SJSA1 (cell line): ENCODE results near the gene SCUBE2. TPM values are rescaled to one million over a fixed set of nuclear protein-coding genes. Genes with fewer than 3 reads are reported as not detected.

Experiments used
- DNase-seq, 2 experiments: peaks; one replicate each; pipeline ENCODE4 v3.0.0-alpha.2; 2015 to 2020; ENCODE audit warnings: low spot score in 2 of 2, low read depth in 1 of 2
- H3K27ac ChIP-seq: fragments of 250-450 bp; sonication (Bioruptor Pico); 2 replicates; pipeline ENCODE4 v1.5.1; 2020; ENCODE audit warnings: mild to moderate bottlenecking, moderate library complexity
- H3K27me3 ChIP-seq: fragments of 250-450 bp; sonication (Bioruptor Pico); replicated peaks from 2 replicates; pipeline ENCODE4 v1.5.1; 2020; ENCODE audit warnings: mild to moderate bottlenecking, moderate library complexity
- H3K36me3 ChIP-seq: fragments of 250-450 bp; sonication (Bioruptor Pico); 2 replicates; pipeline ENCODE4 v1.5.1; 2020; ENCODE audit warnings: mild to moderate bottlenecking
- H3K4me1 ChIP-seq: fragments of 250-450 bp; sonication (Bioruptor Pico); replicated peaks from 2 replicates; pipeline ENCODE4 v1.6.1; 2021; ENCODE audit warnings: mild to moderate bottlenecking
- H3K4me3 ChIP-seq: fragments of 250-450 bp; sonication (Bioruptor Pico); 2 replicates; pipeline ENCODE4 v1.5.1; 2020; ENCODE audit warnings: mild to moderate bottlenecking
- H3K9me3 ChIP-seq: fragments of 250-450 bp; sonication (Bioruptor Pico); replicated peaks from 2 replicates; pipeline ENCODE4 v1.5.1; 2020; ENCODE audit warnings: mild to moderate bottlenecking
- total RNA-seq: library from RNA; depleted of rRNA; stranded (reverse); fragments of >200 nt; shearing (Covaris generic); gene quantifications from 2 replicates; pipeline ENCODE4 v1.2.3, GENCODE V29; 2014

The SCUBE2 gene
- total RNA-seq, 1 experiment from 2014 or later, result not detected

GRCh38 chr11:9057007-9057406 lies 34.4 kb downstream of the SCUBE2 start:
- Histone ChIP-seq H3K27me3 (no peaks in the 10 kb centered on the region), H3K4me3 (no peak overlapping the region), H3K36me3 (no peaks in the 10 kb centered on the region), H3K4me1 (no peaks in the 10 kb centered on the region), H3K27ac (no peak overlapping the region), H3K9me3 (no peaks in the 10 kb centered on the region)
- no peak for DNase-seq

GRCh38 chr11:9056467-9056866 lies 34.9 kb downstream of the SCUBE2 start:
- DNase-seq, result no peak
- no peaks in the 10 kb centered on the region for H3K27me3 ChIP-seq
- H3K4me3 ChIP-seq, result no peak overlapping the region
- H3K4me1 ChIP-seq, result no peaks in the 10 kb centered on the region
- no peaks in the 10 kb centered on the region for H3K36me3 ChIP-seq
- H3K9me3 ChIP-seq, result no peaks in the 10 kb centered on the region
- no peak overlapping the region for H3K27ac ChIP-seq

- H3K27ac ChIP-seq, result no peak overlapping the region
Measured at GRCh38 chr11:9053316-9054035, 37.9 kb downstream of the SCUBE2 start.

GRCh38 chr11:9052316-9052715 lies 39.1 kb downstream of the SCUBE2 start:
- DNase-seq, result no peak
- H3K36me3 ChIP-seq, result no peaks in the 10 kb centered on the region
- no peak overlapping the region for H3K4me3 ChIP-seq
- H3K4me1 ChIP-seq, result no peaks in the 10 kb centered on the region
- no peaks in the 10 kb centered on the region for H3K9me3 ChIP-seq
- no peaks in the 10 kb centered on the region for H3K27me3 ChIP-seq
- H3K27ac ChIP-seq, result no peak overlapping the region

More at GRCh38 chr11:9053316-9054035, 37.9 kb downstream of the SCUBE2 start:
- DNase-seq, result no peak
- no peaks in the 10 kb centered on the region for H3K36me3 ChIP-seq
- no peaks in the 10 kb centered on the region for H3K4me1 ChIP-seq
- no peaks in the 10 kb centered on the region for H3K9me3 ChIP-seq
- no peak overlapping the region for H3K4me3 ChIP-seq
- H3K27me3 ChIP-seq, result no peaks in the 10 kb centered on the region

GRCh38 chr11:9049959-9050358 lies 41.4 kb downstream of the SCUBE2 start:
- H3K27me3 ChIP-seq, result no peaks in the 10 kb centered on the region

GRCh38 chr11:9047964-9048523 lies 43.4 kb downstream of the SCUBE2 start:
- Histone ChIP-seq H3K36me3 (no peaks in the 10 kb centered on the region), H3K27me3 (no peaks in the 10 kb centered on the region), H3K9me3 (no peaks in the 10 kb centered on the region), H3K4me1 (no peaks in the 10 kb centered on the region), H3K4me3 (no peak overlapping the region), H3K27ac (no peak overlapping the region)
- DNase-seq, result no peak

More at GRCh38 chr11:9049959-9050358, 41.4 kb downstream of the SCUBE2 start:
- no peak overlapping the region for H3K4me3 ChIP-seq
- DNase-seq, result no peak
- no peak overlapping the region for H3K27ac ChIP-seq
- no peaks in the 10 kb centered on the region for H3K9me3 ChIP-seq
- H3K4me1 ChIP-seq, result no peaks in the 10 kb centered on the region
- no peaks in the 10 kb centered on the region for H3K36me3 ChIP-seq

GRCh38 chr11:9046481-9046880 lies 44.9 kb downstream of the SCUBE2 start:
- no peaks in the 10 kb centered on the region for H3K4me1 ChIP-seq
- no peak overlapping the region for H3K27ac ChIP-seq
- no peak overlapping the region for H3K4me3 ChIP-seq
- H3K36me3 ChIP-seq, result no peaks in the 10 kb centered on the region
- no peaks in the 10 kb centered on the region for H3K27me3 ChIP-seq
- H3K9me3 ChIP-seq, result no peaks in the 10 kb centered on the region
- DNase-seq, result no peak

- H3K27me3 ChIP-seq, result no peaks in the 10 kb centered on the region
- no peak for DNase-seq
- H3K9me3 ChIP-seq, result no peaks in the 10 kb centered on the region
- H3K27ac ChIP-seq, result no peak overlapping the region
- H3K4me3 ChIP-seq, result no peak overlapping the region
- H3K36me3 ChIP-seq, result no peaks in the 10 kb centered on the region
- no peaks in the 10 kb centered on the region for H3K4me1 ChIP-seq
Measured at GRCh38 chr11:9042488-9042887, 48.9 kb downstream of the SCUBE2 start.

GRCh38 chr11:9041747-9042146 lies 49.7 kb downstream of the SCUBE2 start:
- Histone ChIP-seq H3K27me3 (no peaks in the 10 kb centered on the region), H3K36me3 (no peaks in the 10 kb centered on the region), H3K9me3 (no peaks in the 10 kb centered on the region), H3K27ac (no peak overlapping the region), H3K4me1 (no peaks in the 10 kb centered on the region), H3K4me3 (no peak overlapping the region)
- no peak for DNase-seq

GRCh38 chr11:9040410-9040809 lies 51.0 kb downstream of the SCUBE2 start:
- Histone ChIP-seq H3K4me3 (no peak overlapping the region), H3K27me3 (no peaks in the 10 kb centered on the region), H3K4me1 (no peaks in the 10 kb centered on the region), H3K9me3 (no peaks in the 10 kb centered on the region), H3K36me3 (no peaks in the 10 kb centered on the region), H3K27ac (no peak overlapping the region)
- no peak for DNase-seq

GRCh38 chr11:9039863-9040262 lies 51.5 kb downstream of the SCUBE2 start:
- H3K27me3 ChIP-seq, result no peaks in the 10 kb centered on the region
- H3K36me3 ChIP-seq, result no peaks in the 10 kb centered on the region
- no peak overlapping the region for H3K27ac ChIP-seq
- H3K9me3 ChIP-seq, result no peaks in the 10 kb centered on the region
- DNase-seq, result no peak
- no peak overlapping the region for H3K4me3 ChIP-seq
- H3K4me1 ChIP-seq, result no peaks in the 10 kb centered on the region

- H3K27me3 ChIP-seq, result no peaks in the 10 kb centered on the region
- no peak for DNase-seq
- H3K36me3 ChIP-seq, result no peaks in the 10 kb centered on the region
- H3K9me3 ChIP-seq, result no peaks in the 10 kb centered on the region
- H3K4me3 ChIP-seq, result no peak overlapping the region
- H3K4me1 ChIP-seq, result no peaks in the 10 kb centered on the region
- H3K27ac ChIP-seq, result no peak overlapping the region
Measured at GRCh38 chr11:9039198-9039597, 52.2 kb downstream of the SCUBE2 start.

GRCh38 chr11:9038541-9038940 lies 52.9 kb downstream of the SCUBE2 start:
- H3K4me3 ChIP-seq, result no peak overlapping the region
- H3K4me1 ChIP-seq, result no peaks in the 10 kb centered on the region
- no peak for DNase-seq
- H3K36me3 ChIP-seq, result no peaks in the 10 kb centered on the region
- H3K27me3 ChIP-seq, result no peaks in the 10 kb centered on the region
- no peak overlapping the region for H3K27ac ChIP-seq
- H3K9me3 ChIP-seq, result no peaks in the 10 kb centered on the region

- Histone ChIP-seq H3K27me3 (no peaks in the 10 kb centered on the region), H3K27ac (no peak overlapping the region), H3K4me3 (no peak overlapping the region), H3K36me3 (no peaks in the 10 kb centered on the region), H3K9me3 (no peaks in the 10 kb centered on the region), H3K4me1 (no peaks in the 10 kb centered on the region)
- no peak for DNase-seq
Measured at GRCh38 chr11:9037963-9038362, 53.4 kb downstream of the SCUBE2 start.
